Panc1 (cell line): Measurements from ENCODE around the gene TMEFF2. TPM values are rescaled to one million over a fixed set of nuclear protein-coding genes. Genes with fewer than 3 reads are reported as not detected.

Experiments used
- ATAC-seq: fragments of 200-7000 bp; cut with Tn5 transposase; 2 replicates; pipeline ENCODE4 v1.9.1; 2020; ENCODE audit warnings: mild to moderate bottlenecking, moderate library complexity
- BruUV-seq: library from RNA; stranded (reverse); fragments of 400-500 nt; replicated peaks from 2 replicates; lab custom pipeline; 2021; lab: Mats Ljungman, UMichigan
- CTCF ChIA-PET: fragments of 300-600 bp; sonication (Branson Sonifier 250); formaldehyde crosslinking; loops from one replicate; lab custom pipeline; 2022; ENCODE audit warnings: antibody characterized with exemption; lab: Charles Lee
- POLR2A ChIA-PET: fragments of 300-600 bp; sonication (Branson Sonifier 250); formaldehyde crosslinking; loops from one replicate; lab custom pipeline; 2022; ENCODE audit warnings: antibody characterized with exemption; lab: Charles Lee
- DNase-seq: peaks from one replicate; pipeline ENCODE4 v3.0.0-alpha.2; 2010; ENCODE audit warnings: low read depth, low spot score
- H3K27ac ChIP-seq: 2 replicates; pipeline ENCODE4 v1.5.1; 2011; ENCODE audit warnings: mild to moderate bottlenecking, low read length, inconsistent platforms
- H3K27me3 ChIP-seq: fragments of 200-500 bp; sonication (Bioruptor generic); 2 replicates; pipeline ENCODE4 v1.6.0; 2014; ENCODE audit warnings: low read length, inconsistent platforms; ENCODE audit not compliant: control insufficient read depth, insufficient read depth
- H3K36me3 ChIP-seq: fragments of 200-500 bp; sonication (Bioruptor generic); 2 replicates; pipeline ENCODE4 v1.5.1; 2014; ENCODE audit warnings: inconsistent platforms, mild to moderate bottlenecking, low read length, moderate library complexity; ENCODE audit not compliant: control insufficient read depth, insufficient read depth
- H3K4me1 ChIP-seq: 2 replicates; pipeline ENCODE4 v1.5.1; 2011; ENCODE audit warnings: inconsistent platforms, mild to moderate bottlenecking, low read length, moderate library complexity; ENCODE audit not compliant: control insufficient read depth, insufficient read depth
- H3K4me3 ChIP-seq, 2 experiments: 2 replicates each; pipeline ENCODE4 v1.5.1; 2011 to 2012; ENCODE audit warnings: low read depth in 2 of 2, low read length in 2 of 2, mild to moderate bottlenecking in 2 of 2, inconsistent platforms in 1 of 2, moderate library complexity in 1 of 2
- H3K9me3 ChIP-seq: fragments of 200-500 bp; sonication (Bioruptor generic); 2 replicates; pipeline ENCODE4 v1.5.1; 2014; ENCODE audit warnings: low read depth, mild to moderate bottlenecking, inconsistent platforms, low read length, moderate library complexity; ENCODE audit not compliant: control insufficient read depth, insufficient read depth
- CTCF ChIP-seq: fragments of 450-650 bp; IDR thresholded peaks from 2 replicates; pipeline ENCODE4 v1.5.1; 2017; ENCODE audit warnings: mild to moderate bottlenecking
- POLR2AphosphoS5 ChIP-seq: IDR thresholded peaks from 2 replicates; pipeline ENCODE4 v1.6.1; 2012; ENCODE audit warnings: mild to moderate bottlenecking, low read depth, low read length, moderate library complexity
- SIN3A ChIP-seq: IDR thresholded peaks from 2 replicates; pipeline ENCODE4 v1.6.1; 2012; ENCODE audit warnings: low read depth, mild to moderate bottlenecking, low read length, moderate library complexity, borderline replicate concordance; ENCODE audit not compliant: insufficient read depth
- TCF7L2 ChIP-seq: IDR thresholded peaks from 2 replicates; pipeline ENCODE4 v1.6.1; 2011; ENCODE audit warnings: mild to moderate bottlenecking, low read depth, low read length, inconsistent platforms
- in situ Hi-C: cut with HindIII; loops from 2 replicates; pipeline ENCODE4 v1.10.0; 2016; ENCODE audit warnings: low sequenced_read_pairs, low pct_unique_long_range_greater_than_20kb
- intact Hi-C: fragments of 100-400 bp; cut with micrococcal nuclease; formaldehyde crosslinking; loops from one replicate; pipeline ENCODE4 v1.10.0; 2022; ENCODE audit not compliant: unreplicated experiment
- total RNA-seq: library from RNA; stranded (reverse); gene quantifications from one replicate; pipeline ENCODE4 v1.2.1, GENCODE V29; 2021; ENCODE audit not compliant: unreplicated experiment
- TF ChIP-seq, protein P1 (sequence below), 2 experiments: IDR thresholded peaks; 2 replicates each; pipeline ENCODE4 v1.6.1; 2011 to 2012; ENCODE audit warnings: low read depth in 2 of 2, control low read depth in 1 of 2, low read length in 1 of 2, mild to moderate bottlenecking in 1 of 2, moderate library complexity in 1 of 2; ENCODE audit not compliant: insufficient read depth in 1 of 2

Gene TMEFF2
- total RNA-seq, 1 experiment from 2014 or later = 1.5 TPM

- no peak for ATAC-seq
These were observed 66.1 kb downstream of the TMEFF2 start for GRCh38 chr2:192128655-192129054.

GRCh38 chr2:192127434-192127833 is 67.3 kb downstream of the TMEFF2 start:
- no peaks in the 10 kb centered on the region for H3K36me3 ChIP-seq
- in situ Hi-C loops = no loop called here
- intact Hi-C loops = no loop called here
- TF ChIP-seq POLR2AphosphoS5 (no peak), SIN3A (no peak), TCF7L2 (no peak), CTCF (no peak)
- TF ChIP-seq, protein P1, sequence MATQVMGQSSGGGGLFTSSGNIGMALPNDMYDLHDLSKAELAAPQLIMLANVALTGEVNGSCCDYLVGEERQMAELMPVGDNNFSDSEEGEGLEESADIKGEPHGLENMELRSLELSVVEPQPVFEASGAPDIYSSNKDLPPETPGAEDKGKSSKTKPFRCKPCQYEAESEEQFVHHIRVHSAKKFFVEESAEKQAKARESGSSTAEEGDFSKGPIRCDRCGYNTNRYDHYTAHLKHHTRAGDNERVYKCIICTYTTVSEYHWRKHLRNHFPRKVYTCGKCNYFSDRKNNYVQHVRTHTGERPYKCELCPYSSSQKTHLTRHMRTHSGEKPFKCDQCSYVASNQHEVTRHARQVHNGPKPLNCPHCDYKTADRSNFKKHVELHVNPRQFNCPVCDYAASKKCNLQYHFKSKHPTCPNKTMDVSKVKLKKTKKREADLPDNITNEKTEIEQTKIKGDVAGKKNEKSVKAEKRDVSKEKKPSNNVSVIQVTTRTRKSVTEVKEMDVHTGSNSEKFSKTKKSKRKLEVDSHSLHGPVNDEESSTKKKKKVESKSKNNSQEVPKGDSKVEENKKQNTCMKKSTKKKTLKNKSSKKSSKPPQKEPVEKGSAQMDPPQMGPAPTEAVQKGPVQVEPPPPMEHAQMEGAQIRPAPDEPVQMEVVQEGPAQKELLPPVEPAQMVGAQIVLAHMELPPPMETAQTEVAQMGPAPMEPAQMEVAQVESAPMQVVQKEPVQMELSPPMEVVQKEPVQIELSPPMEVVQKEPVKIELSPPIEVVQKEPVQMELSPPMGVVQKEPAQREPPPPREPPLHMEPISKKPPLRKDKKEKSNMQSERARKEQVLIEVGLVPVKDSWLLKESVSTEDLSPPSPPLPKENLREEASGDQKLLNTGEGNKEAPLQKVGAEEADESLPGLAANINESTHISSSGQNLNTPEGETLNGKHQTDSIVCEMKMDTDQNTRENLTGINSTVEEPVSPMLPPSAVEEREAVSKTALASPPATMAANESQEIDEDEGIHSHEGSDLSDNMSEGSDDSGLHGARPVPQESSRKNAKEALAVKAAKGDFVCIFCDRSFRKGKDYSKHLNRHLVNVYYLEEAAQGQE (IDR thresholded peaks at IDR 0.05; ENCODE audit: insufficient read depth in 1 of 2, low read depth in 2 of 2, low read length in 1 of 2) = no peak
- H3K9me3 ChIP-seq = no peaks in the 10 kb centered on the region
- H3K4me3 ChIP-seq = no peak overlapping the region
- H3K4me1 ChIP-seq = no peaks in the 10 kb centered on the region
- DNase-seq = no peak
- no peak for ATAC-seq
- CTCF ChIA-PET = no interaction called here
- H3K27me3 ChIP-seq = no peaks in the 10 kb centered on the region
- no peak overlapping the region for H3K27ac ChIP-seq
- POLR2A ChIA-PET = interaction anchor here (0.5 kb wide), 1 partner anchor 1802 kb away, joined by 4 read pairs; no protein-coding TSS in a partner anchor
- BruUV-seq = no TSS peak

More at GRCh38 chr2:192128655-192129054, 66.1 kb downstream of the TMEFF2 start:
- BruUV-seq = no TSS peak
- no peak for DNase-seq
- CTCF ChIA-PET = no interaction called here
- in situ Hi-C loops = no loop called here
- TF ChIP-seq SIN3A (no peak), POLR2AphosphoS5 (no peak), TCF7L2 (no peak), CTCF (no peak)
- TF ChIP-seq, protein P1 (IDR thresholded peaks at IDR 0.05; ENCODE audit: insufficient read depth in 1 of 2, low read depth in 2 of 2, low read length in 1 of 2) = no peak
- no peak overlapping the region for H3K4me3 ChIP-seq
- H3K27ac ChIP-seq = no peak overlapping the region
- H3K4me1 ChIP-seq = no peaks in the 10 kb centered on the region
- POLR2A ChIA-PET = interaction anchor here (0.6 kb wide), 1 partner anchor 37 kb away, joined by 9 read pairs; no protein-coding TSS in a partner anchor
- intact Hi-C loops = no loop called here
- no peaks in the 10 kb centered on the region for H3K27me3 ChIP-seq
- no peaks in the 10 kb centered on the region for H3K9me3 ChIP-seq
- no peaks in the 10 kb centered on the region for H3K36me3 ChIP-seq
